Measurements from ENCODE around the gene GTF3C2. TPM values are rescaled to one million over a fixed set of nuclear protein-coding genes. Genes with fewer than 3 reads are reported as not detected.

The GTF3C2 gene
- total RNA-seq, 4 donors from 2014 or later, result 27.5 to 44.3 (median 31.6) TPM

GRCh38 chr2:27314709-27315108, 41.9 kb downstream of the GTF3C2 start:
- Histone ChIP-seq H3K36me3 (peaks cover 0 to 56% (median 34%) of the 10 kb centered on the region in 4 donors), H3K4me3 (no peak overlapping the region), H3K27ac (replicated peaks in 1 of 4) (no peak overlapping the region), H3K27me3 (no peaks in the 10 kb centered on the region), H3K9me3 (no peaks in the 10 kb centered on the region), H3K4me1 (no peaks in the 10 kb centered on the region)
- 84% methylated on average over 9 of the region's 9 CpGs for WGBS
- TF ChIP-seq CTCF (IDR thresholded peaks at IDR 0.05), result no peak
- no peak for TF ChIP-seq EP300 (IDR thresholded peaks at IDR 0.05)
- no peak for TF ChIP-seq POLR2A (IDR thresholded peaks at IDR 0.05; ENCODE audit: low read depth)
- TF ChIP-seq POLR2AphosphoS5 (IDR thresholded peaks at IDR 0.05), result no peak
- DNase-seq (ENCODE audit: extremely low spot score), result no peak
- intact Hi-C loops (cut with DNase I), result no loop called here

- intact Hi-C loops (cut with DNase I), result no loop called here
- H3K27me3 ChIP-seq, result peaks cover 0 to under 1% (median 0%) of the 10 kb centered on the region in 4 donors
- H3K4me3 ChIP-seq, result no peak overlapping the region
- WGBS, result 91% methylated on average over 8 of the region's 8 CpGs
- H3K36me3 ChIP-seq, result peaks cover 6 to 61% (median 38%) of the 10 kb centered on the region in 4 donors
- H3K9me3 ChIP-seq, result no peaks in the 10 kb centered on the region
- no peak for DNase-seq (ENCODE audit: extremely low spot score)
- no peak for TF ChIP-seq POLR2AphosphoS5 (IDR thresholded peaks at IDR 0.05)
- TF ChIP-seq CTCF (IDR thresholded peaks at IDR 0.05), result no peak
- no peak for TF ChIP-seq POLR2A (IDR thresholded peaks at IDR 0.05; ENCODE audit: low read depth)
- TF ChIP-seq EP300 (IDR thresholded peaks at IDR 0.05), result no peak
- H3K27ac ChIP-seq (replicated peaks in 1 of 4), result no peak overlapping the region
- H3K4me1 ChIP-seq, result no peaks in the 10 kb centered on the region
Observed at GRCh38 chr2:27313882-27314645, 42.5 kb downstream of the GTF3C2 start.

GRCh38 chr2:27312152-27312551, 44.4 kb downstream of the GTF3C2 start:
- no peak overlapping the region for H3K4me3 ChIP-seq
- H3K27me3 ChIP-seq, result peaks cover 0 to 19% (median 13%) of the 10 kb centered on the region in 4 donors
- H3K4me1 ChIP-seq, result peaks cover 5 to 18% (median 16%) of the 10 kb centered on the region in 4 donors
- no peaks in the 10 kb centered on the region for H3K9me3 ChIP-seq
- WGBS, result 100% methylated on average over 3 of the region's 3 CpGs
- H3K27ac ChIP-seq (replicated peaks in 1 of 4), result no peak overlapping the region
- DNase-seq (ENCODE audit: extremely low spot score), result no peak
- intact Hi-C loops (cut with DNase I), result no loop called here
- H3K36me3 ChIP-seq, result peaks cover 6 to 64% (median 45%) of the 10 kb centered on the region in 4 donors
- TF ChIP-seq EP300 (IDR thresholded peaks at IDR 0.05) (no peak), POLR2A (IDR thresholded peaks at IDR 0.05; ENCODE audit: low read depth) (no peak), CTCF (IDR thresholded peaks at IDR 0.05) (no peak), POLR2AphosphoS5 (IDR thresholded peaks at IDR 0.05) (no peak)

- intact Hi-C loops (cut with DNase I), result no loop called here
- no peak overlapping the region for H3K4me3 ChIP-seq
- no peak overlapping the region for H3K27ac ChIP-seq (replicated peaks in 1 of 4)
- H3K4me1 ChIP-seq, result peaks cover 12 to 31% (median 28%) of the 10 kb centered on the region in 4 donors
- H3K36me3 ChIP-seq, result peaks cover 6 to 74% (median 37%) of the 10 kb centered on the region in 4 donors
- no peaks in the 10 kb centered on the region for H3K9me3 ChIP-seq
- peaks cover 0 to 44% (median 31%) of the 10 kb centered on the region in 4 donors for H3K27me3 ChIP-seq
- 94% methylated on average over 6 of the region's 6 CpGs for WGBS
- TF ChIP-seq CTCF (IDR thresholded peaks at IDR 0.05) (no peak), POLR2AphosphoS5 (IDR thresholded peaks at IDR 0.05) (no peak)
- DNase-seq (ENCODE audit: extremely low spot score), result no peak
Observed at GRCh38 chr2:27309651-27310050, 46.9 kb downstream of the GTF3C2 start.

All from esophagus muscularis mucosa (tissue), 4 donors.